Stimulated activated CD8-positive, alpha-beta memory T cell treated with anti-CD3 and anti-CD28 coated beads, Interleukin-15, amount 100 ng/mL, for 48 hours (primary cell): ENCODE results near the gene PAX9.
"Not testable (repeated sequence)": the region's sequence is repeated elsewhere in the genome, so short reads cannot be mapped to it uniquely, and the experiment has no call there.

Experiments
- DNase-seq, 2 donors: peaks; one replicate each; pipeline ENCODE4 v3.0.0-alpha.2; 2020; ENCODE audit warnings: low read depth in 2 of 2

The PAX9 gene

DNA sequence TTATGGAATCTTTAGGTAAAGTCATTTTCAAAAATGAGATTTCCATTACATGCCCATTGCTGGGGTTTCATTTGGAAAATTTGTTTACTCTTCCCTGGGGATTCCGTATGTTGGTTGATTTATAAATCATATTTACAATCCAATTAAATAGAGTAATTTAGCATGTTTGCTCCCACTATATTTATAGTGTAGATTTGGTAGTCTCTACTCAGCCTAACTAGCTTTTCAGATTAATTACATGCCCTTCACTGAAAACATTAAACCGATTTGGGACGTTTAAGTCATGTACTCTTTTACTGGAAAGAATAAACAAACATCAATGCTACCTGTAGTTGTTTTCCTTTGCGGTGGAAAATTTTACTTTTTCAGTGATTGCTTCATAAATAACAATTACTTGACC lies 10.4 kb downstream of the PAX9 start:
- DNase-seq: no peak

GRCh38 chr14:36674659-36675058 lies 13.0 kb downstream of the PAX9 start:
- no peak for DNase-seq

GRCh38 chr14:36675581-36675980 lies 13.9 kb downstream of the PAX9 start:
- DNase-seq: no peak

DNA sequence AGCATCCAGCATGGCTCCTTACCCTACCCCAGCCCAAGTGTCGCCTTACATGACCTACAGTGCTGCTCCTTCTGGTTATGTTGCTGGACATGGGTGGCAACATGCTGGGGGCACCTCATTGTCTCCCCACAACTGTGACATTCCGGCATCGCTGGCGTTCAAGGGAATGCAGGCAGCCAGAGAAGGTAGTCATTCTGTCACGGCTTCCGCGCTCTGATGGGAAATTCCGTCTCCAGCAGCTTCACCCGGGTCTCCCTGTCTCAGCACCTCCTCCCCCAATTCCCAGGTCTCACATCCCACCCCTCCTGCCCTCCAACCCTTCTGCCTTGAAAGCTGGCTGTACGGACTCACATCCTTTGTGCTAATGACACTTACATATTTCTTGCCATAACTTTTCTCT lies 14.6 kb downstream of the PAX9 start:
- DNase-seq: no peak

GRCh38 chr14:36682338-36682737 lies 20.7 kb downstream of the PAX9 start:
- no peak for DNase-seq

DNA sequence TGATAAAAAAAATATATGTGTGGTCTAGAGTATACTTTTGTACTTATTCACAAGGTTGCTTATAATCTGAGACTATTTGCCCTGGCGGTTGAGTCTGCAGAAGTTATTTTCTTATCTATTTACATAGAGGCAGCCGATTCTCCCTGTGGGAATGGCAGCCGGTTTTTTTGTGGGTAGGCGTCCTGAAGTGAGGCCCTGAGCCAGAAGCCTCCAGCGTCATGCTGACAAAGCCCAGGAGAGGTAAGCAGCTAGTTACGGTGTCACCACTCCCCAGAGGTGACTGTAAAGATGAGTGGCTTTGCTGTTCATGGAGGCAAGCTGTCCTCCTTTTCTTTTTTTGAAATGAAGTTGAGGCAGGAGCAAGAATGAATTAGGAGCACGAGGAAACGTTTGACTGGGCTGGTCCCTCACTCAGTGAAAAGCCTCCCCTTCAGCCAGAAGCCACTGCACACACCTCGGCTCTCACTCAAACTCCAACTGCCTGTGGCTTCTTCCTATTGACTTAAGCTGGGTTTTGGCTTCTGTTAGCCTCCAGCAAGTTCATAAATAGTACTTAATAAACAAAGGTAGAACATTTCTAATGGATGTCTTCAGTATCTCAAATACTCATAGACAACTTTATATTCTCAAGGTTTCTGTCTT lies 21.5 kb downstream of the PAX9 start:
- no peak for DNase-seq

GRCh38 chr14:36684946-36685345 lies 23.3 kb downstream of the PAX9 start:
- no peak for DNase-seq

GRCh38 chr14:36690311-36691040 lies 28.8 kb downstream of the PAX9 start:
- DNase-seq: no peak

GRCh38 chr14:36699420-36699819 lies 37.8 kb downstream of the PAX9 start:
- not testable (repeated sequence) for DNase-seq

DNA sequence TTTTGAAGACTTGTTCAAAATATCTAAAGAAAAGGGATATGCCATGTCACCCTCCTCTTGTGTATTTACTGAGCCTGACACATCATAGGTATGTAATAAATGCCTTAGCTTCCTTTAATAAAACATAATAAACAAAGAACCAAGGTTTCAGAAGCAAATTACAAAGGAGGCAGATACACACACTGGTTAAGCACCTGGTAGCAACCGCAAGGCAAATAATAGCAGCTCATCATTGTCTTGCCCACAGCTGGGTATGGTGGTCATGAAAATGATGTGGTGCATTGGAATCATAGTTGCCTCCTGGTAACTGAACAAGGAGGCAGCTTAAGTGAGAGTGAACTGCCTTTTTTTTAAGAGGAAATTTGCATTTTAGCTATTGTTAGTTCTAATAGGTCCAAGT lies 39.0 kb downstream of the PAX9 start:
- no peak for DNase-seq

- DNase-seq: no peak
These were observed 39.5 kb downstream of the PAX9 start for GRCh38 chr14:36701132-36701531.

DNA sequence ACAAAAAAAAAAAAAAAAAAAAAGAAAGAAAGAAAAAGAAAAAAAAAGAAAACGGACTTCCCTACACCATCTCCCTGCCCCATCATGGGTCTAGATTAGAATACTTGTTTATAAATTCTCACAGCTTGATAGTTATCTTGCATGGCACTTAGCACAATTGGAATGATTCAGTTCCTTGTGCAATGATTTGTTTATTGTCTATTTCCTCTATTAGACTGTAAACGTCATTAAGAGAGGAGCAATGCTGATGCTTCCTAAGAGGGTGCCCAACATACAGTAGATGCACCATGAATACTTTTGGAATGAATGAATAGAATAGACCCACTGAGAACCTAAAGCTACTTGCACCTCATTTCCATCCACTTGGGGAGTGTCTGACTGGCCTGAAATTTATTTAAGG lies 40.8 kb downstream of the PAX9 start:
- DNase-seq: no peak

- no peak for DNase-seq
These were observed 45.9 kb downstream of the PAX9 start for GRCh38 chr14:36707570-36707969.

DNA sequence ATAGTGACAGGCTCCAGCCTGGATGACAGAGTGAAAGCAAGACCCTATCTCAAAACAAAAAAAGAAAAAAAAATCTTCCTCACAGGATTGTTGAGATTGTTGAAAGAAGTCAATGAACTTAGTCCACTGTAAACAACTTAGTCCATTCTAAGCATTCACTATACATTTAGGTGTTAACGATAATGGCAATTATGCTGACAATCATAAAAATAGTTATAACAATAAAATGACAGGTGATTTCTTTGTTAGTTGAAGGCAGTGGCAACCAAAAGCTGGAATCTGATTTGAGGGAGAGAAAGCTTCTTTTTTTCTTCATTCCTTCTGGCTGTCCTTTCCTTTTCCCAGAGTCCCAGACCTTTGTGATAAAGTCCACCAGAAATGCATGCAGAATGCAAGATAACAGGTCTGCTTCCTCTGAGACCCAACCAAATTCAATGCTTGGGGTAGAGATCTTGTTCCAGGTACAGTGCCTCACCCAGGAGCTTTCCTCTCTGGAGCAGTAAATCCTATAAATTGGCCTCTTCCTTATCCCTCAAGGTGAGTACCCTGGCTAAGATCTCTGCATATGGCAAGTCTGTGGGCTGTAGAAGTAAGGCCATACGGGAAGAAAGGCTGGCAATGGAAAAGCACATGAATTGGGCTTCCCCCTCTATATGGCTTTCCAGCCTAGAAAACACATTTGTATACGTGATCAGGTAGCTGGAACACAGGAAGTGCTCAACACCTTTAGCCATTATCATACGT lies 52.5 kb downstream of the PAX9 start:
- no peak for DNase-seq

DNA sequence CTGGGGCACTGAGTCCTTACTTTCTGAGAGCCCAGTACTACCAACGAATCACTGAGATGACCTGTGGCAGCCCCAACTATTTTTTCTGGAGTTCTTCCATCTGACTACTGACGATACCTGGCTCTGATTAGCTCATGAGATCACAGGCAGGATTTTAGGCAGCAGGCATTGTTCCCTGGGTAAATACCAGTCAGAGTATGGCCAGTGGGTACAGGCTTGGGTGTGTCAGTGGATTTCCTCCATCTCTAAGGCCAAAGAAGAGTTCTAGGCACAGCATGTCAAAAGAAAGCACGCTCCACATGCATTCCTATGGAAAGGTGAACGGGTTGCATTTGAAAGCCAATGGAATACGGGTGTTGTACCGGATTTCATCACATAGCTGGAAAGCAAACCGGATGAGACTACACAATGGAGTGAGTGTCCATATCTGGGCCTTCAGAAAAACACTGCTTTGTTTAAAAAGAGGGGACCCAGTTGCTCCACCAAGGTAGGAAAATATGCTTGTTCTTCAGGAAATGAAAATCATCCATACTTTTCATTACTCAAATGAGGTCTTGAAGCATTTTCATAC lies 55.0 kb downstream of the PAX9 start:
- DNase-seq: no peak

GRCh38 chr14:36717363-36717762 lies 55.7 kb downstream of the PAX9 start:
- no peak for DNase-seq

- DNase-seq: no peak
These were observed 56.6 kb downstream of the PAX9 start for GRCh38 chr14:36718216-36718615.

DNA sequence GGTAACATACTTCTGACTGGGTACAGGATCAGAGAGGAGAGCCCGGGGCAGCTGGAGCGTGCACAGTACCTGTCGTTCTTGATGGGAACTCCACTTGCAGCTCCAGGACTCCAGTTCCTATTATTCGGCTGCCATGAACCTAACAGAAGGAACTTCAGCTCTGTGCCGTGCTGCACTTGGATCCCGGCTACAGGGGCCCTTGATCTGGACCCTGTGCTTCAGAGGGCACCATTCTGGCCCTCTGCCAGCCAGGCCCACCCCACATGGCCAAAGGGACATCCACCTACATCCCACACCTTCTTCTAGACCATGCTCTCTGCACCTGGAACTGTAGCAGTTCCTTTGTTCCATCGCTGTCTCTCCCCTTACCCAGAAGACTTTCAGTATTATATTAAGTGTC lies 58.2 kb downstream of the PAX9 start:
- no peak for DNase-seq

DNA sequence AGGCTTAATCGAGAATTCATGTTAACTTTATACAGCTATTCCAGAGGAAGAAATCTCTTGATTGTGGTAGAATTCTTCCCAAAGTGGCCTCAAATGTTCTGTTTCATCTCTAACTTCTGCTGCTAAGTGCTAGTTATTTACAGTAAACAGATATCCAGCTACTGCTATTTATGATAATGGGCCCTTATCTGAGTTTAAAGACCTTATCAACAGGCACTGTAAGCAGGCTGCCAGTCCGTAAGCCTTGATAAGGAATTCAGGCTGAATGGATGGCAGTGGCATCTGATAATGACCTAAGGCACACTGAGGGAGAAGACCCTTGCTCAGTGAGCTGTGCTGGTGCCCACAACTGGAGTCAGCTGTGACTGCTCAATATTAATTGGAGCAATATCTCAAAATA lies 59.0 kb downstream of the PAX9 start:
- no peak for DNase-seq

DNA sequence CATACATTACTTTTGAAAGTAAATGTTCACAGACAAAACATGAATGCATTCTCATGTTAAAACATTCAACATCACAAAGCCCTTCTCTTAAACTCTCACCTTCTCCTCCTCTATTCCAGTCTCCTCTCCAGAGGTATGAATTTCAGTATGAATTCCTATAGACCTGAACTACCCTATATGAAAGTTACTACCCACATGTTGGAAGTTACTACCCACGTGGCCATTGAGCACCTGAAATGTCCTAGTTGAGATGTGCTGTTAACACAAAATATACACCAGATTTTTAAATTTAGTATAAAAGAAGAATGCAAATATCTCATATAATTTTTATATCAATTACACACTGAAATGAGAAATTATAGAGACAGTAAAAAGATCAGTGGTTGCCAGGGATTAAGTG lies 60.2 kb downstream of the PAX9 start:
- no peak for DNase-seq

GRCh38 chr14:36723530-36723929 lies 61.9 kb downstream of the PAX9 start:
- DNase-seq: no peak

GRCh38 chr14:36724162-36724561 lies 62.5 kb downstream of the PAX9 start:
- DNase-seq: no peak

DNA sequence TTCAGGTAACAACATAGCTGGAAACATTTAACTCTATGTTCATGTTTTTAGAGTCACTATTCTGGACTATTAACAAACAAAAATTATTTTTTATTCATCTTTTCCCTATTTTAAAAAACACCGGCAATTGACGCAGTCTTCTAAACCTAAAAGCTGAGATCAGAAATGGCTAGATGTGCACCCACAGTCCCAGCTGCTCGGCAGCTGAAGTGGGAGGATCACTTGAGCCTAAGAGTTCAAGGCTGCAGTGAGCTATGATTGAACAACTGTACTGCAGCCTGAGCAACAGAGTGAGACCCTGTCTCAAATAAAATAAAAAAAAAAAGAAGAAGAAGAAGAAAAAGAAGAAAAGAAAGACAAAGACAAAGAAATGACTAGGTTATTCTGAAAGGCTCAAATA lies 64.5 kb downstream of the PAX9 start:
- DNase-seq: no peak
